CD4-positive, alpha-beta T cell treated with Interleukin-6 for 4 hours (primary cell): ENCODE results near the gene CNTN2.
A peak's percentile ranks its signal among the peaks of the same experiment; 100 is the strongest.

ENCODE experiments used
- DNase-seq: peaks from one replicate; pipeline ENCODE4 v3.0.0-alpha.2; 2020; ENCODE audit warnings: mixed read lengths

Gene CNTN2

GRCh38 chr1:205057808-205058575 is 15.0 kb downstream of the CNTN2 start:
- no peak for DNase-seq

GRCh38 chr1:205058853-205059252 is 15.8 kb downstream of the CNTN2 start:
- no peak for DNase-seq

GRCh38 chr1:205059660-205060059 is 16.6 kb downstream of the CNTN2 start:
- DNase-seq, result no peak

GRCh38 chr1:205060746-205061145 is 17.7 kb downstream of the CNTN2 start:
- DNase-seq, result no peak

- no peak for DNase-seq
Observed at GRCh38 chr1:205061227-205061626, 18.2 kb downstream of the CNTN2 start.

GRCh38 chr1:205061665-205062069 is 18.7 kb downstream of the CNTN2 start:
- DNase-seq, result peak; percentile 72

DNA sequence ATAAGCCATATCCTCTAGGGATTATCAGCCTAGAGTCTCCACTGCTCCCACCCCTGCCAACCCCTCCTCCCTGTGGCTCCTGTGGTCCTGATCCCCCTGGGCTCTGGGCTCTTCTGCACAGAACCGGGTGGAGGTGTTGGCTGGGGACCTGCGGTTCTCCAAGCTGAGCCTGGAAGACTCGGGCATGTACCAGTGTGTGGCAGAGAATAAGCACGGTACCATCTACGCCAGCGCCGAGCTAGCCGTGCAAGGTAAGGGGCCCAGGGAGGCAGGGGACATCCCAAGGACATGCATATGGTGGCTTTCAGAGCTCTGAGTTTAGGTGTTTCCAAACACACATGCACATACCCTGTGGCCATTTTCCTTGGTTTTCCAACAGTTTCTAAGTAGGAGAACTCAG is 19.3 kb downstream of the CNTN2 start:
- DNase-seq, result no peak

- DNase-seq, result no peak
Observed at GRCh38 chr1:205062895-205063294, 19.9 kb downstream of the CNTN2 start.

GRCh38 chr1:205064301-205064700 is 21.3 kb downstream of the CNTN2 start:
- no peak for DNase-seq

GRCh38 chr1:205064741-205065316 is 21.8 kb downstream of the CNTN2 start:
- no peak for DNase-seq

DNA sequence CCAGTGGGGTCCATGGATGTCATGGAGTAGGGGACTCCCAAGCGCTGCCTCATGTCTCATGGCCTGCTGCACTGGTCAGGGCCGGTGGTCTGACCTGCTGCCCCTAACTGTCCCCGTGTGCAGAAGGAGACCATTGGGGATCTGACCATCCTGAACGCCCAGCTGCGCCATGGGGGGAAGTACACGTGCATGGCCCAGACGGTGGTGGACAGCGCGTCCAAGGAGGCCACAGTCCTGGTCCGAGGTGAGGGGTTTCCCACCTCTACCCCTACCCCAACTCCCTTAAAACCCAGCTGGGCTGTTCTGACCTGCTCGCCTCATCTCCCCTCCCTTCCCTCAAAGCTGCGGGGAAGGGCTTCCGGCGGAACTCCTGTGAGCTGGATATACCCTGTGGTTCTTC is 22.7 kb downstream of the CNTN2 start:
- no peak for DNase-seq

DNA sequence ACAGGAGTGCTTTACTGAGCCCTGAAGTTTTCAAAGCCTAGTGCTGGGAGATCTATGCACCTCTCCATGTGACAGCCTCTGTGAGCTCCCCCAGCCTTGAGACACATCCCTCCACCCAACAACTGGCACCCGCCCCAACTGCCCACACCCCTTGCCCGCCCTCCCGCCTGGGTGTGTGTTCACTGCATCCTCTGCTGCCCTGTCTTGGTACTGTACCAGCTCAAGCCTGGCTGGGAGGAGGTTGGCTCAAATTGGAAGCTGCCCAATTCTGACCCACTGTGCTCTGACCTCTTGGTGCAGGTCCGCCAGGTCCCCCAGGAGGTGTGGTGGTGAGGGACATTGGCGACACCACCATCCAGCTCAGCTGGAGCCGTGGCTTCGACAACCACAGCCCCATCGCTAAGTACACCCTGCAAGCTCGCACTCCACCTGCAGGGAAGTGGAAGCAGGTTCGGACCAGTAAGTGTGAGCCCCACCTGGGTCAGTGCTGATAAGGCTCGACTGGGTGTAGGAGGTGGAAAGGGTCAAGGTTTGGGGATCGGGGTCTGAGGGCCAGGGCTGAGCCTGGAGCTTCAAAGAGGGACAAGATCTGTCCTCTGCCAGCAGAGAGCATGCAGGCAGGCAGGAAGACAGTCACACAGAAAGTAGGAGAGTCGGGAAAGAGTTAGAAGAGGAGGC is 23.3 kb downstream of the CNTN2 start:
- no peak for DNase-seq

GRCh38 chr1:205067031-205067430 is 24.0 kb downstream of the CNTN2 start:
- DNase-seq, result no peak

DNA sequence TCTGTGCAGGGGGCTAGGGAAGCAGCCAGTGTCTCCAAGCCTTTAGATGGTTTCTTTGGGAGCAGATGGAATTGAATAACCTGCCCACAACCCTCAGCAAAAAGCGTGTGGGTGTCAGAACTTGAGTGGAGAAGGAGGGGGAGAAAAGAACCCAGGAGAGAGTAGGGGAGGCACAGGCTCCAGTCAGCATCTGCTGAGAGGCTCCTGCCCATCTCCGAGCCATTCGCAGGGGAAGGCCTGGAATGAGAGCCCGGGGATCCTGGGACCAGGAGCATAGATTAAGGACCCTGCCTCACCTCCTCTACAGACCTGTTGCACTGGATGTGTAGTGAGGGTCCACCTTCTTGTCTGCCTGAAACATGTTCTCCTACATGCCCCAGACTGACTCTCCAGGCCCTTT is 25.0 kb downstream of the CNTN2 start:
- no peak for DNase-seq

DNA sequence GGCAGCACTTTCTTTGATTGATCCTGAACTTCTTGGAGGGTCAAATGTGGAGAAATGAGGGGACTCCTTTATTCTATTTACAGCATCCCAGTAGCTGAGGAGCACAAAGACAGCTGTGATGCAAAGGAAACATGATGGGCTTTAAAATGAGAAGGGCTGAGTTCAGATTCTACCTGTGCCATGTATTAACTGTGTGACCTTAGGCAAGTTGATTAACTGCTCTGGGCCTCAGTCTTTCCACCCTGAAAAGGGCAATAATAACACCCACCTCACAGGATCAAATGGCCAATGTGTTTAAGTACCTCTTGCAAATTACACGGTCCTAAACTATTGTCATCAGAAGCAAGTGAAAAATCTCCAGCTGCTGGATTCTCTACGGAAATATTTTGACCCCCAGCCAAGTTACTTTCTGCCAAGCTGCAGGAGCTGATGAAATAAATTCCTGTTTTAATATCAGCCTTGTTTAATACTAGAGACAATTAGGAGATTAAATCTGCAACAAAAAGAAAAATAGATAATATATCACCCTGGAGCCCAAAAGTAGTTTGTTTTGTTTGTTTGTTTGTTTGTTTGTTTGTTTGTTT is 25.5 kb downstream of the CNTN2 start:
- no peak for DNase-seq

GRCh38 chr1:205069371-205070125 is 26.5 kb downstream of the CNTN2 start:
- DNase-seq, result no peak

- no peak for DNase-seq
Observed at GRCh38 chr1:205071028-205071409, 28.0 kb downstream of the CNTN2 start.

- no peak for DNase-seq
Observed at GRCh38 chr1:205071801-205072200, 28.8 kb downstream of the CNTN2 start.

GRCh38 chr1:205072286-205072685 is 29.3 kb downstream of the CNTN2 start:
- DNase-seq, result no peak

GRCh38 chr1:205072881-205073280 is 29.9 kb downstream of the CNTN2 start:
- DNase-seq, result no peak

GRCh38 chr1:205073511-205073910 is 30.5 kb downstream of the CNTN2 start:
- no peak for DNase-seq

GRCh38 chr1:205074084-205074483 is 31.1 kb downstream of the CNTN2 start:
- no peak for DNase-seq

GRCh38 chr1:205074513-205074912 is 31.5 kb downstream of the CNTN2 start:
- no peak for DNase-seq
